Measurements from ENCODE around the gene SH3TC2. TPM values are rescaled to one million over a fixed set of nuclear protein-coding genes. Genes with fewer than 3 reads are reported as not detected.
A peak's percentile ranks its signal among the peaks of the same experiment; 100 is the strongest.

SH3TC2 gene
- total and polyA plus RNA-seq, 2 of the 4 experiments (the other 2 are of a cell fraction): 3.4 to 7.9 TPM

GRCh38 chr5:148996270-148996669 lies 66.6 kb downstream of the SH3TC2 start:
- no peaks in the 10 kb centered on the region for H3K27me3 ChIP-seq (ENCODE audit: control insufficient read depth, insufficient read depth, low read length)
- H3K56ac ChIP-seq (ENCODE audit: extremely low read depth, insufficient read depth, low read length): peak overlapping the region; percentile 32; the same call in 1 of the 2 replicates
- no peaks in the 10 kb centered on the region for H3K36me3 ChIP-seq (ENCODE audit: control insufficient read depth, insufficient read depth, low read length)
- POLR2A ChIA-PET (ENCODE audit: unreplicated experiment): no interaction called here
- H2BK15ac ChIP-seq (ENCODE audit: low read depth, low read length): 0 out of 3 replicates have a peak overlapping the region, but pooled peaks have one; percentile 38
- DNase-seq: peak; percentile 59
- H3K9ac ChIP-seq (ENCODE audit: low read depth, low read length): no peak overlapping the region
- no peaks in the 10 kb centered on the region for H4K20me1 ChIP-seq (ENCODE audit: insufficient read depth, low read length)
- peak overlapping the region; percentile 51 to 81; a peak in 3 of 4 replicates for H4K8ac ChIP-seq (ENCODE audit: low read depth in 2 of 2, low read length in 2 of 2)
- in situ Hi-C loops (cut with MboI; ENCODE audit: low sequenced_read_pairs) (loop anchor here (10.0 kb wide), 1 partner anchor 171 kb away; the partner anchor contains the start of gene ADRB2), intact Hi-C loops (cut with micrococcal nuclease) (no loop called here), dilution Hi-C loops (cut with HindIII; ENCODE audit: low sequenced_read_pairs, unreplicated experiment) (no loop called here)
- peak overlapping the region; percentile 74 for H2BK120ac ChIP-seq (ENCODE audit: low read depth, low read length)
- H2AK9ac ChIP-seq (replicated peaks; ENCODE audit: low read depth, low read length, poor library complexity): no peak overlapping the region
- peak overlapping the region; percentile 2 for H3K4me2 ChIP-seq (ENCODE audit: low read depth, low read length)
- peak overlapping the region; percentile 83 for H2BK20ac ChIP-seq (ENCODE audit: low read depth, low read length)
- H3K79me1 ChIP-seq (ENCODE audit: low read depth in 1 of 2, low read length in 2 of 2): no peaks in the 10 kb centered on the region
- peak overlapping the region; percentile 59 for H2AFZ ChIP-seq (replicated peaks; ENCODE audit: low read length, poor library complexity)
- peak overlapping the region; percentile 37 for H3K14ac ChIP-seq (replicated peaks; ENCODE audit: low read depth, low read length)
- H3K9me3 ChIP-seq (ENCODE audit: control insufficient read depth, insufficient read depth, low read length): no peaks in the 10 kb centered on the region
- 0 out of 2 replicates have a peak, but pooled peaks cover 3% of the 10 kb centered on the region for H3K9me1 ChIP-seq (ENCODE audit: insufficient read depth, low read length)
- peak overlapping the region; percentile 77 for H3K4ac ChIP-seq (ENCODE audit: low read depth, low read length)
- CTCF ChIA-PET: interaction anchor here (0.5 to 2.0 kb wide), 13 partner anchors 9 to 446 kb away, joined by 3 to 8 read pairs (median 3); no protein-coding TSS in a partner anchor
- H4K5ac ChIP-seq (ENCODE audit: low read depth, low read length): peak overlapping the region; percentile 11
- peak overlapping the region; percentile 48 for H3K18ac ChIP-seq (ENCODE audit: low read depth, low read length)
- H3K4me3 ChIP-seq (ENCODE audit: insufficient read depth, low read depth, low read length): no peak overlapping the region
- 17% methylated on average over 2 of the region's 3 CpGs; no CpG with 5 or more reads in 1 of the 2 experiments for WGBS, 2 experiments (ENCODE audit: extremely low coverage in 2 of 2, insufficient read length in 1 of 2)
- H2AK5ac ChIP-seq (ENCODE audit: low read depth, low read length): peak overlapping the region; percentile 88
- H4K91ac ChIP-seq (ENCODE audit: insufficient read depth, low read depth, low read length): peak overlapping the region; percentile 34; the same call in 1 of the 2 replicates
- peak overlapping the region; percentile 52; the same call in 1 of the 2 replicates for H3K23ac ChIP-seq (ENCODE audit: low read depth, low read length)
- peak overlapping the region; percentile 85; the same call in 1 of the 2 replicates for H3K27ac ChIP-seq (ENCODE audit: insufficient read depth, low read length)
- no TSS peak for BruUV-seq (replicated peaks)
- H2BK5ac ChIP-seq (ENCODE audit: low read depth, low read length, poor library complexity, severe bottlenecking): peak overlapping the region; percentile 6
- ATAC-seq (ENCODE audit: low read depth): peak; percentile 75
- H3K4me1 ChIP-seq (ENCODE audit: control insufficient read depth, insufficient read depth, low read length): peaks cover 3% of the 10 kb centered on the region; the same call in 1 of the 2 replicates
- TF ChIP-seq CHD1 (IDR thresholded peaks at IDR 0.05; ENCODE audit: low read depth, low read length): no peak
- TF ChIP-seq NFE2L2 (IDR thresholded peaks at IDR 0.05; ENCODE audit: low read depth, low read length): no peak
- TF ChIP-seq RAD21 (IDR thresholded peaks at IDR 0.05; ENCODE audit: low read length): no peak
- TF ChIP-seq, protein P1, sequence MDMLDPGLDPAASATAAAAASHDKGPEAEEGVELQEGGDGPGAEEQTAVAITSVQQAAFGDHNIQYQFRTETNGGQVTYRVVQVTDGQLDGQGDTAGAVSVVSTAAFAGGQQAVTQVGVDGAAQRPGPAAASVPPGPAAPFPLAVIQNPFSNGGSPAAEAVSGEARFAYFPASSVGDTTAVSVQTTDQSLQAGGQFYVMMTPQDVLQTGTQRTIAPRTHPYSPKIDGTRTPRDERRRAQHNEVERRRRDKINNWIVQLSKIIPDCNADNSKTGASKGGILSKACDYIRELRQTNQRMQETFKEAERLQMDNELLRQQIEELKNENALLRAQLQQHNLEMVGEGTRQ (IDR thresholded peaks at IDR 0.05; ENCODE audit: low read depth, low read length): no peak
- no peak for TF ChIP-seq RCOR1 (IDR thresholded peaks at IDR 0.05; ENCODE audit: insufficient replicate concordance, low read length)
- TF ChIP-seq MAZ (IDR thresholded peaks at IDR 0.05; ENCODE audit: borderline replicate concordance, low read depth, low read length): no peak
- no peak for TF ChIP-seq CEBPB (IDR thresholded peaks at IDR 0.05; ENCODE audit: low read depth, low read length)
- TF ChIP-seq POLR2A (IDR thresholded peaks at IDR 0.05; ENCODE audit: low read depth, low read length): no peak
- no peak for TF ChIP-seq MXI1 (IDR thresholded peaks at IDR 0.05; ENCODE audit: borderline replicate concordance, low read depth, low read length)
- TF ChIP-seq BHLHE40 (IDR thresholded peaks at IDR 0.05; ENCODE audit: low read depth, low read length): no peak
- TF ChIP-seq, protein P2, sequence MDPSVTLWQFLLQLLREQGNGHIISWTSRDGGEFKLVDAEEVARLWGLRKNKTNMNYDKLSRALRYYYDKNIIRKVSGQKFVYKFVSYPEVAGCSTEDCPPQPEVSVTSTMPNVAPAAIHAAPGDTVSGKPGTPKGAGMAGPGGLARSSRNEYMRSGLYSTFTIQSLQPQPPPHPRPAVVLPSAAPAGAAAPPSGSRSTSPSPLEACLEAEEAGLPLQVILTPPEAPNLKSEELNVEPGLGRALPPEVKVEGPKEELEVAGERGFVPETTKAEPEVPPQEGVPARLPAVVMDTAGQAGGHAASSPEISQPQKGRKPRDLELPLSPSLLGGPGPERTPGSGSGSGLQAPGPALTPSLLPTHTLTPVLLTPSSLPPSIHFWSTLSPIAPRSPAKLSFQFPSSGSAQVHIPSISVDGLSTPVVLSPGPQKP (IDR thresholded peaks at IDR 0.05; ENCODE audit: borderline replicate concordance, low read depth, low read length): no peak
- TF ChIP-seq CTCF (conservative IDR thresholded peaks at IDR 0.05; ENCODE audit: low read depth, low read length): no peak
- no peak for TF ChIP-seq MAFK (IDR thresholded peaks at IDR 0.05; ENCODE audit: low read depth, low read length)
- TF ChIP-seq SMC3 (IDR thresholded peaks at IDR 0.05; ENCODE audit: low read depth, low read length): no peak
- TF ChIP-seq FOS (IDR thresholded peaks at IDR 0.05; ENCODE audit: low read depth, low read length): no peak

All from IMR-90 (cell line).